ENCODE data around the gene CCDC6.

- TF ChIP-seq POLR2AphosphoS5 (IDR thresholded peaks at IDR 0.05) = no peak
- TF ChIP-seq CTCF (IDR thresholded peaks at IDR 0.05) = no peak
- no peak for TF ChIP-seq POLR2A (IDR thresholded peaks at IDR 0.05)
Observed at GRCh38 chr10:59838085-59838789, 68.1 kb downstream of the CCDC6 start.

Measured in suprapubic skin (tissue), 4 donors.